ENCODE data around the gene AUP1.

- TF ChIP-seq CTCF (IDR thresholded peaks at IDR 0.05), result no peak
- no peak for TF ChIP-seq POLR2A (IDR thresholded peaks at IDR 0.05)
Measured at GRCh38 chr2:74507926-74508520, 21.5 kb downstream of the AUP1 start.
